Pancreas (tissue), 10 donors: ENCODE data around the gene GJA4. TPM values are rescaled to one million over a fixed set of nuclear protein-coding genes. Genes with fewer than 3 reads are reported as not detected.
A peak's percentile ranks its signal among the peaks of the same experiment; 100 is the strongest.

Experiments
- ATAC-seq, 4 donors: fragments of 200-7000 bp; cut with Tn5 transposase; one replicate each; pipeline versions ENCODE4 v1.8.0 to v1.9.1; 2020; ENCODE audit warnings: mild to moderate bottlenecking in 4 of 4, moderate library complexity in 4 of 4
- DNase-seq, 6 donors: peaks; one replicate each; pipeline ENCODE4 v3.0.0-alpha.2; 2020
- FAIRE-seq: peaks from 2 replicates; lab custom pipeline; 2012; peaks lifted over from hg19 to GRCh38; lab: Jason Lieb, UNC
- H3K27ac ChIP-seq, 4 donors: fragments of 200-600 bp; sonication (generic); 1 replicate in 3 of 4; 2 replicates in 1 of 4; pipeline versions ENCODE4 v1.5.0 to v1.8.0; 2020
- H3K27me3 ChIP-seq, 4 donors: fragments of 200-600 bp; one replicate each; pipeline ENCODE4 v1.8.0; 2021
- H3K36me3 ChIP-seq, 3 donors: fragments of 200-600 bp; sonication (generic) in 1 of 3; one replicate each; pipeline versions ENCODE4 v1.5.0 to v1.8.0; 2020 to 2021
- H3K4me1 ChIP-seq, 3 donors: fragments of 200-600 bp; one replicate each; pipeline ENCODE4 v1.8.0; 2021
- H3K4me3 ChIP-seq, 4 donors: fragments of 200-600 bp; sonication (generic) in 2 of 4; one replicate each; pipeline versions ENCODE4 v1.5.0 to v1.8.0; 2020 to 2021
- H3K9me3 ChIP-seq, 4 donors: fragments of 200-600 bp; one replicate each; pipeline ENCODE4 v1.8.0; 2021
- CTCF ChIP-seq, 4 donors: fragments of 200-600 bp; sonication (generic) in 3 of 4; IDR thresholded peaks; one replicate each; pipeline versions ENCODE4 v1.5.0 to v1.8.0; 2021; ENCODE audit warnings: antibody characterized with exemption in 4 of 4
- WGBS, 2 donors: extraction: QIAGEN DNeasy Blood & Tissue Kit; methylation state at CpG; one replicate each; pipeline ENCODE4 v1.1.7; 2013; 5-methylcytosine and 5-hydroxymethylcytosine counted together
- intact Hi-C, 3 donors: fragments of 100-400 bp; cut with DNase I; formaldehyde crosslinking; loops; one replicate each; pipeline versions ENCODE4 v1.11.1 to v1.14.2; 2022
- polyA plus RNA-seq, 2 donors: library from polyadenylated mRNA; stranded (reverse); fragments of 200-250 nt; gene quantifications; one replicate each; pipeline ENCODE4 v1.2.3, GENCODE V29; 2013
- total RNA-seq, 6 donors: library from RNA; stranded (reverse); fragmentation: NEBNext Ultra II Directional in 4 of 6; extraction: Animal tissue kit (Norgen Biotek cat#: 25700) in 4 of 6; gene quantifications; one replicate each; pipeline versions ENCODE4 v1.2.1 to v1.2.4, GENCODE V29; 2021 to 2023
- donor health status: healthy with polysubstance abuse.
- donor health status: DM: no; HTN: no; CAD: no; lungs with moderate emphysema.
- donor health status: DM: no; HTN: no; CAD: no.
- donor health status: control.
- donor health status: control.
- donor health status: Bipolar disorder and iron deficiency.
- donor health status: DM: yes; HTN: yes; CAD: no.
- donor health status: DM: no; HTN: no; CAD: no.
- donor health status: DM: no; HTN: no; CAD: no.
- donor health status: DM: yes; HTN: yes; CAD: no.

Gene GJA4
- total and polyA plus RNA-seq, 8 donors: 1.1 to 6.7 (median 1.6) TPM

DNA sequence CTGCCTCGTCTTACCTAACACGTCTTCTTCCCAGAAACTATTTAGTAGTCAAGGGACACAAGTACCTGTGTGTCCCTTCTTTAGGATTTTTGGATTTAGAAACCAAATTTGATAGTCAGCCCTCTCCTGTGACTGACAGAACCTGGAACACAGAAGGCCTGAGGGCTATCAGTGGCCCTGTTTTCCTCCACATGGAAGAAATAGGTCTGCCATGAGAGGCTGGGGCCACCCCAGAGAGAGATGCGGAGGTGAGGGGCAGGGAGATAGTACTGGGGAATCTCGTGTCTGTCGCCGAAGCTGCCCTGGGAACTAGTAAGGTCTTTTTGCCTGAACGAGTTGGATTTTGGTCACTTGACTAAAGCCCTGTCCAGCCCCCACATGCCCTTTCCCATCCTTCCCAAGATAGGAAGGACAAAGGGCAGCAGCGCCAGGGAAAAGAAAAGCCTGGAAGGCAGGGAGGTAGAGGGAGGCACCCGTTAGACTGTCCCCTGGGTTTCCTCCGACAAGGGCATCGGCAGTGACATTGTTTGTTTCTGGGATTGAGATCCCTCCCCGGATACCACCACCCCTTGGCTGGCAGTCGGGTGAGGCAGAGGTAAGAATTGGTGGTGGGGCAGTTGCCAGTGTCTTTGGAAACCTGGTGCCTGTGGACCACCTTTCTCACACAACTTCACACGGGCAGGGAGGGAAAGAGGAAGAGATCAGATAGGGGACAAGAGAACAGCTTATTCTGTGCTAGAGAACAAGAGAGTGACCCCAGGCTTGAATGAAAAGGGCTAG, 46.9 kb downstream of the GJA4 start:
- no peak for FAIRE-seq
- peaks cover 0 to 10% (median 3%) of the 10 kb centered on the region in 3 donors for H3K4me1 ChIP-seq
- no peak overlapping the region for H3K27ac ChIP-seq
- intact Hi-C loops: no loop called here
- H3K9me3 ChIP-seq: no peaks in the 10 kb centered on the region
- DNase-seq: peak in 1 of 6 donors; percentile 10
- H3K36me3 ChIP-seq: no peaks in the 10 kb centered on the region
- H3K27me3 ChIP-seq: no peaks in the 10 kb centered on the region
- no peak overlapping the region for H3K4me3 ChIP-seq
- no peak for ATAC-seq
- WGBS, 2 donors: 78 to 83% methylated on average over 14 of the region's 14 CpGs
- TF ChIP-seq CTCF (IDR thresholded peaks at IDR 0.05): no peak

DNA sequence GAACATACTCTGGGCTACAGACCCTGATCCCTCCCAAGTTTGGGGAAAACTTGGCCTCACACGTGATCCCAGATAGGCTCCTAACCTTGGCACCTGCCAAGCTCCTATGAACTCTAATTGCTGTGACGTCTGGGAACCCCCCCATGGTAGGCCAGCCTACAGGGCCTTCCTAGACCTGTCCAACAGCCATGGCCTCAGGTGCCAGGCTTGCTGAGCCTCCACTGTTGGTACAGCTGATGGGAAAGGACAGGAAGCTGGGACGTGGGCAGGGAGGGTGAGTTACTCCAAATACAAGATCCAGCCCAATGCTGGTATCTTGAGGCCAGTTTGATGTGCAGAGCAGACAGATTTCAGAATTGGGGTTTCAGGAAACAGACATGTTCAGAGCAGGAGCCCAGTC, 47.6 kb downstream of the GJA4 start:
- no peaks in the 10 kb centered on the region for H3K9me3 ChIP-seq
- intact Hi-C loops: no loop called here
- ATAC-seq: no peak
- no peak overlapping the region for H3K4me3 ChIP-seq
- H3K36me3 ChIP-seq: no peaks in the 10 kb centered on the region
- H3K4me1 ChIP-seq: peaks cover under 1 to 10% (median 3%) of the 10 kb centered on the region in 3 donors
- no peaks in the 10 kb centered on the region for H3K27me3 ChIP-seq
- FAIRE-seq: no peak
- no peak overlapping the region for H3K27ac ChIP-seq
- DNase-seq: no peak
- 70 to 71% methylated on average over 3 of the region's 3 CpGs for WGBS, 2 donors
- no peak for TF ChIP-seq CTCF (IDR thresholded peaks at IDR 0.05)

GRCh38 chr1:34842073-34842472, 49.3 kb downstream of the GJA4 start:
- H3K27ac ChIP-seq: no peak overlapping the region
- no peak for TF ChIP-seq CTCF (IDR thresholded peaks at IDR 0.05)
- WGBS, 2 donors: 42 to 43% methylated on average over 3 of the region's 3 CpGs
- no peak for FAIRE-seq
- intact Hi-C loops: no loop called here
- peaks cover 5 to 10% (median 9%) of the 10 kb centered on the region in 3 donors for H3K4me1 ChIP-seq
- H3K36me3 ChIP-seq: no peaks in the 10 kb centered on the region
- H3K4me3 ChIP-seq: no peak overlapping the region
- no peak for DNase-seq
- no peaks in the 10 kb centered on the region for H3K27me3 ChIP-seq
- H3K9me3 ChIP-seq: no peaks in the 10 kb centered on the region
- no peak for ATAC-seq

DNA sequence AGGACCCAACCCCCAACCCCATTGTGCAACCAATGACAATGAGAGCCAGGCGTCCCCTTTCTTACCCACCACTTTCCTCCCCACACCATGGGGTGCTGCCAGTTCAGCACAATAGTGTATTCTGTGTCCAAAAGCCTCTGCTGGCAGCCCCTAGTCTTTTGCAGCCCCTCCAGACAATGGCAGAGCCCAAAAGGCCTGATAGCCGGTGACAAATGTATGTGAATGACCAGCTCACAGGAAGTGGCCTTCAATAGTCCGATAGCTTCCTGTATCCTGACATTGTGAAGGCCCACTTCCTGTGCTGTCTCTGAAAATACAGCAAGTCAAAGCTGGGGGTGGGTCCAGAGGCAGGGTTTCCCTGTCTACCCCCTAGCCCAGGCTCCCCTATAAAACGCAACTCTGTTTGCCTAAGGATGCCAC, 50.2 kb downstream of the GJA4 start:
- no peak for TF ChIP-seq CTCF (IDR thresholded peaks at IDR 0.05)
- H3K9me3 ChIP-seq: no peaks in the 10 kb centered on the region
- no peaks in the 10 kb centered on the region for H3K27me3 ChIP-seq
- 67 to 70% methylated on average over 4 of the region's 4 CpGs for WGBS, 2 donors
- no peak overlapping the region for H3K27ac ChIP-seq
- no peak for DNase-seq
- H3K36me3 ChIP-seq: no peaks in the 10 kb centered on the region
- intact Hi-C loops: no loop called here
- H3K4me1 ChIP-seq: peaks cover 9 to 12% (median 10%) of the 10 kb centered on the region in 3 donors
- ATAC-seq: no peak
- FAIRE-seq: no peak
- no peak overlapping the region for H3K4me3 ChIP-seq
